Large intestine (tissue), 3 donors: ENCODE measurements around the gene MAMDC2. TPM values are rescaled to one million over a fixed set of nuclear protein-coding genes. Genes with fewer than 3 reads are reported as not detected.
"Not testable (repeated sequence)": the region's sequence is repeated elsewhere in the genome, so short reads cannot be mapped to it uniquely, and the experiment has no call there.

Experiments used
- DNase-seq, 2 donors: peaks; one replicate each; pipeline versions ENCODE4 v3.0.0 to v3.0.0-alpha.2; 2013
- H3K27ac ChIP-seq: one replicate; pipeline ENCODE4 v1.5.1; 2013; ENCODE audit warnings: low read length
- H3K27me3 ChIP-seq: 2 replicates; pipeline ENCODE4 v1.6.1; 2013; ENCODE audit warnings: low read length; ENCODE audit not compliant: control insufficient read depth, insufficient read depth
- H3K36me3 ChIP-seq: 2 replicates; pipeline ENCODE4 v1.6.1; 2013; ENCODE audit warnings: low read length; ENCODE audit not compliant: control insufficient read depth, insufficient read depth
- H3K4me1 ChIP-seq: one replicate; pipeline ENCODE4 v1.6.1; 2013; ENCODE audit warnings: low read length; ENCODE audit not compliant: control insufficient read depth, insufficient read depth
- H3K4me3 ChIP-seq: one replicate; pipeline ENCODE4 v1.5.1; 2013; ENCODE audit warnings: low read length
- H3K9me3 ChIP-seq: one replicate; pipeline ENCODE4 v1.6.1; 2013; ENCODE audit warnings: mild to moderate bottlenecking, low read depth, low read length, moderate library complexity; ENCODE audit not compliant: control insufficient read depth
- WGBS: methylation state at CpG from one replicate; pipeline ENCODE4 v1.1.5; 2013; ENCODE audit warnings: low lambda C conversion rate; ENCODE audit not compliant: insufficient coverage; 5-methylcytosine and 5-hydroxymethylcytosine counted together
- polyA plus RNA-seq: library from polyadenylated mRNA; unstranded; fragments of 120-200 nt; gene quantifications from one replicate; pipeline ENCODE4 v1.2.1, GENCODE V29; 2013

The MAMDC2 gene
- polyA plus RNA-seq, 1 donor: 7.9 TPM

- no peaks in the 10 kb centered on the region for H3K9me3 ChIP-seq
- no peak for DNase-seq
- H3K27ac ChIP-seq: no peak overlapping the region
- no peaks in the 10 kb centered on the region for H3K4me1 ChIP-seq
- H3K4me3 ChIP-seq: no peak overlapping the region
- H3K27me3 ChIP-seq: no peaks in the 10 kb centered on the region
- no CpG with 5 or more reads among the region's 1 CpG for WGBS
- no peaks in the 10 kb centered on the region for H3K36me3 ChIP-seq
These were observed 178.7 kb downstream of the MAMDC2 start for GRCh38 chr9:70222354-70222753.

- no CpG with 5 or more reads among the region's 2 CpGs for WGBS
- no peaks in the 10 kb centered on the region for H3K9me3 ChIP-seq
- no peak for DNase-seq
- H3K27me3 ChIP-seq: no peaks in the 10 kb centered on the region
- H3K27ac ChIP-seq: no peak overlapping the region
- H3K36me3 ChIP-seq: no peaks in the 10 kb centered on the region
- H3K4me1 ChIP-seq: no peaks in the 10 kb centered on the region
- no peak overlapping the region for H3K4me3 ChIP-seq
These were observed 184.5 kb downstream of the MAMDC2 start for GRCh38 chr9:70228118-70228517.

GRCh38 chr9:70228611-70229010 is 185.0 kb downstream of the MAMDC2 start:
- DNase-seq: no peak
- Histone ChIP-seq H3K9me3 (no peaks in the 10 kb centered on the region), H3K4me1 (no peaks in the 10 kb centered on the region), H3K27ac (peak overlapping the region; percentile 21), H3K36me3 (no peaks in the 10 kb centered on the region), H3K27me3 (no peaks in the 10 kb centered on the region), H3K4me3 (no peak overlapping the region)
- WGBS: no CpG with 5 or more reads among the region's 2 CpGs

- H3K36me3 ChIP-seq: no peaks in the 10 kb centered on the region
- no CpG with 5 or more reads among the region's 4 CpGs for WGBS
- peak; percentile 31 to 59 for DNase-seq
- H3K9me3 ChIP-seq: no peaks in the 10 kb centered on the region
- H3K4me1 ChIP-seq: no peaks in the 10 kb centered on the region
- H3K27ac ChIP-seq: no peak overlapping the region
- H3K27me3 ChIP-seq: no peaks in the 10 kb centered on the region
- H3K4me3 ChIP-seq: no peak overlapping the region
These were observed 185.4 kb downstream of the MAMDC2 start for GRCh38 chr9:70229026-70229425.

GRCh38 chr9:70229579-70229978 is 185.9 kb downstream of the MAMDC2 start:
- 48% methylated on average over 3 of the region's 3 CpGs for WGBS
- peak in 1 of 2 donors; percentile 4 for DNase-seq
- Histone ChIP-seq H3K4me3 (no peak overlapping the region), H3K27ac (no peak overlapping the region), H3K9me3 (no peaks in the 10 kb centered on the region), H3K4me1 (no peaks in the 10 kb centered on the region), H3K27me3 (no peaks in the 10 kb centered on the region), H3K36me3 (no peaks in the 10 kb centered on the region)

- DNase-seq: no peak
- Histone ChIP-seq H3K27ac (no peak overlapping the region), H3K27me3 (no peaks in the 10 kb centered on the region), H3K4me1 (no peaks in the 10 kb centered on the region), H3K9me3 (no peaks in the 10 kb centered on the region), H3K36me3 (no peaks in the 10 kb centered on the region), H3K4me3 (no peak overlapping the region)
- no CpG with 5 or more reads among the region's 4 CpGs for WGBS
These were observed 188.8 kb downstream of the MAMDC2 start for GRCh38 chr9:70232476-70232875.

- not testable (repeated sequence) for H3K4me3 ChIP-seq, H3K27ac ChIP-seq, H3K4me1 ChIP-seq, H3K36me3 ChIP-seq, DNase-seq, H3K27me3 ChIP-seq, H3K9me3 ChIP-seq
- WGBS: no CpG with 5 or more reads among the region's 9 CpGs
These were observed 190.6 kb downstream of the MAMDC2 start for GRCh38 chr9:70234208-70234607.

- H3K9me3 ChIP-seq, DNase-seq, H3K27ac ChIP-seq, H3K4me3 ChIP-seq, H3K4me1 ChIP-seq, H3K36me3 ChIP-seq, H3K27me3 ChIP-seq: not testable (repeated sequence)
- WGBS: no CpG with 5 or more reads among the region's 1 CpG
These were observed 202.3 kb downstream of the MAMDC2 start for GRCh38 chr9:70245952-70246351.

- Histone ChIP-seq H3K4me1 (no peaks in the 10 kb centered on the region), H3K27me3 (no peaks in the 10 kb centered on the region), H3K9me3 (no peaks in the 10 kb centered on the region), H3K36me3 (no peaks in the 10 kb centered on the region), H3K4me3 (no peak overlapping the region), H3K27ac (no peak overlapping the region)
- DNase-seq: no peak
- no CpG with 5 or more reads among the region's 1 CpG for WGBS
These were observed 206.6 kb downstream of the MAMDC2 start for GRCh38 chr9:70250221-70250620.

GRCh38 chr9:70255486-70255885 is 211.8 kb downstream of the MAMDC2 start:
- Histone ChIP-seq H3K4me1 (peaks cover 15% of the 10 kb centered on the region), H3K4me3 (no peak overlapping the region), H3K9me3 (no peaks in the 10 kb centered on the region), H3K27me3 (no peaks in the 10 kb centered on the region), H3K27ac (no peak overlapping the region), H3K36me3 (no peaks in the 10 kb centered on the region)
- no peak for DNase-seq

GRCh38 chr9:70256123-70256551 is 212.5 kb downstream of the MAMDC2 start:
- WGBS: 0% methylated on average over 1 of the region's 7 CpGs
- Histone ChIP-seq H3K9me3 (no peaks in the 10 kb centered on the region), H3K4me3 (no peak overlapping the region), H3K4me1 (peaks cover 17% of the 10 kb centered on the region), H3K36me3 (peaks cover 2% of the 10 kb centered on the region), H3K27ac (no peak overlapping the region), H3K27me3 (no peaks in the 10 kb centered on the region)
- DNase-seq: peak; percentile 21 to 58
